Mesenchymal stem cell (in vitro differentiated cells and primary cell): ENCODE data around the gene SF3B6.
"Not testable (repeated sequence)": the region's sequence is repeated elsewhere in the genome, so short reads cannot be mapped to it uniquely, and the experiment has no call there.

Source experiments
- DNase-seq: peaks from one replicate; pipeline ENCODE4 v3.0.0-alpha.2; 2013
- H2AFZ ChIP-seq: one replicate; pipeline ENCODE4 v1.6.1; 2013; ENCODE audit warnings: low read depth, mild to moderate bottlenecking, control low read depth, inconsistent platforms, low read length, moderate library complexity
- H2AK5ac ChIP-seq: 2 replicates; pipeline ENCODE4 v1.6.1; 2013; ENCODE audit warnings: low read length, moderate library complexity, mild to moderate bottlenecking, inconsistent platforms; ENCODE audit not compliant: severe bottlenecking
- H2BK120ac ChIP-seq: one replicate; pipeline ENCODE4 v1.6.1; 2013; ENCODE audit warnings: low read depth, mild to moderate bottlenecking, inconsistent platforms, low read length, moderate library complexity
- H2BK12ac ChIP-seq, 2 experiments: one replicate each; pipeline ENCODE4 v1.6.1; 2013; ENCODE audit warnings: inconsistent platforms in 2 of 2, low read length in 2 of 2, mild to moderate bottlenecking in 2 of 2, moderate library complexity in 2 of 2, control low read depth in 1 of 2
- H2BK15ac ChIP-seq: one replicate; pipeline ENCODE4 v1.6.1; 2013; ENCODE audit warnings: mild to moderate bottlenecking, low read depth, inconsistent platforms; ENCODE audit not compliant: poor library complexity, severe bottlenecking
- H2BK5ac ChIP-seq: 2 replicates; pipeline ENCODE4 v1.6.1; 2013; ENCODE audit warnings: low read depth, mild to moderate bottlenecking, low read length, control low read depth, inconsistent platforms; ENCODE audit not compliant: poor library complexity, severe bottlenecking
- H3K14ac ChIP-seq, 2 experiments: one replicate each; pipeline ENCODE4 v1.6.1; 2013; ENCODE audit warnings: inconsistent platforms in 2 of 2, low read length in 2 of 2, control low read depth in 1 of 2, mild to moderate bottlenecking in 1 of 2, moderate library complexity in 1 of 2
- H3K18ac ChIP-seq, 2 experiments: one replicate each; pipeline ENCODE4 v1.6.1; 2013; ENCODE audit warnings: inconsistent platforms in 2 of 2, low read length in 2 of 2, control low read depth in 1 of 2, low read depth in 1 of 2, mild to moderate bottlenecking in 1 of 2
- H3K23ac ChIP-seq, 2 experiments: one replicate each; pipeline ENCODE4 v1.6.1; 2013; ENCODE audit warnings: inconsistent platforms in 2 of 2, low read length in 2 of 2, mild to moderate bottlenecking in 2 of 2, moderate library complexity in 2 of 2, control low read depth in 1 of 2
- H3K27ac ChIP-seq: 2 replicates; pipeline ENCODE4 v1.5.1; 2013; ENCODE audit warnings: mild to moderate bottlenecking, moderate library complexity, low read length, control low read depth, inconsistent platforms; ENCODE audit not compliant: poor library complexity, severe bottlenecking
- H3K27me3 ChIP-seq, 2 experiments: 2 replicates each; pipeline versions ENCODE4 v1.6.1 to v1.7.0; 2013; ENCODE audit warnings: low read length in 2 of 2, mild to moderate bottlenecking in 2 of 2, moderate library complexity in 2 of 2, control low read depth in 1 of 2, inconsistent platforms in 1 of 2; ENCODE audit not compliant: control insufficient read depth in 1 of 2, insufficient read depth in 1 of 2
- H3K36me3 ChIP-seq, 2 experiments: 2 replicates each; pipeline versions ENCODE4 v1.6.1 to v1.7.0; 2013; ENCODE audit warnings: low read length in 2 of 2, control low read depth in 1 of 2, inconsistent platforms in 1 of 2, low read depth in 1 of 2, mild to moderate bottlenecking in 1 of 2; ENCODE audit not compliant: insufficient read depth in 2 of 2, control insufficient read depth in 1 of 2
- H3K4ac ChIP-seq, 2 experiments: one replicate each; pipeline ENCODE4 v1.6.1; 2013; ENCODE audit warnings: inconsistent platforms in 2 of 2, low read length in 2 of 2, mild to moderate bottlenecking in 2 of 2, moderate library complexity in 2 of 2, control low read depth in 1 of 2, low read depth in 1 of 2
- H3K4me1 ChIP-seq: 2 replicates; pipeline ENCODE4 v1.6.1; 2013; ENCODE audit warnings: low read depth, low read length, control low read depth; ENCODE audit not compliant: control insufficient read depth, insufficient read depth
- H3K4me2 ChIP-seq: 2 replicates; pipeline ENCODE4 v1.6.1; 2013; ENCODE audit warnings: low read length, mild to moderate bottlenecking, inconsistent platforms; ENCODE audit not compliant: poor library complexity, severe bottlenecking
- H3K4me3 ChIP-seq, 2 experiments: 2 replicates each; pipeline versions ENCODE4 v1.5.1 to v1.7.0; 2013; ENCODE audit warnings: low read length in 2 of 2, mild to moderate bottlenecking in 2 of 2, control low read depth in 1 of 2, low read depth in 1 of 2; ENCODE audit not compliant: insufficient read depth in 1 of 2
- H3K79me1 ChIP-seq: replicated peaks from 2 replicates; pipeline ENCODE4 v1.6.1; 2013; ENCODE audit warnings: mild to moderate bottlenecking, control low read depth, low read length, inconsistent platforms; ENCODE audit not compliant: poor library complexity, severe bottlenecking
- H3K9ac ChIP-seq: 2 replicates; pipeline ENCODE4 v1.7.0; 2013; ENCODE audit warnings: mild to moderate bottlenecking, low read length, moderate library complexity
- H3K9me3 ChIP-seq: 2 replicates; pipeline ENCODE4 v1.7.0; 2013; ENCODE audit warnings: mild to moderate bottlenecking, low read length; ENCODE audit not compliant: control insufficient read depth
- H4K8ac ChIP-seq: one replicate; pipeline ENCODE4 v1.6.1; 2013; ENCODE audit warnings: inconsistent platforms, mild to moderate bottlenecking, low read length, moderate library complexity
- H4K91ac ChIP-seq: one replicate; pipeline ENCODE4 v1.6.1; 2013; ENCODE audit warnings: mild to moderate bottlenecking, low read length, inconsistent platforms
- WGBS: methylation state at CpG from one replicate; pipeline ENCODE4 v1.1.7; 2013; ENCODE audit warnings: mixed read lengths; 5-methylcytosine and 5-hydroxymethylcytosine counted together

SF3B6 gene

GRCh38 chr2:24104110-24104650 is 28.1 kb upstream of the SF3B6 start:
- Histone ChIP-seq H2AK5ac (no peak overlapping the region), H3K36me3 (peaks cover 0 to 15% of the 10 kb centered on the region in 2 experiments), H3K27me3 (no peaks in the 10 kb centered on the region), H3K4me1 (no peaks in the 10 kb centered on the region), H3K18ac (no peak overlapping the region), H3K23ac (no peak overlapping the region), H2AFZ (no peak overlapping the region), H3K4me2 (no peak overlapping the region), H3K79me1 (no peaks in the 10 kb centered on the region), H2BK120ac (no peak overlapping the region), H3K9me3 (peaks cover 5% of the 10 kb centered on the region), H4K91ac (no peak overlapping the region), H3K9ac (no peak overlapping the region), H2BK12ac (no peak overlapping the region), H4K8ac (no peak overlapping the region), H3K4me3 (no peak overlapping the region), H3K14ac (no peak overlapping the region), H3K4ac (no peak overlapping the region), H2BK5ac (no peak overlapping the region), H3K27ac (no peak overlapping the region), H2BK15ac (no peak overlapping the region)
- no peak for DNase-seq
- whole genome bisulfite sequencing: 95% methylated on average over 8 of the region's 8 CpGs

- Histone ChIP-seq H3K4me3 (no peak overlapping the region), H3K27me3 (no peaks in the 10 kb centered on the region), H3K27ac (no peak overlapping the region), H3K9me3 (peaks cover 5% of the 10 kb centered on the region), H3K36me3 (peaks cover 0 to 15% of the 10 kb centered on the region in 2 experiments), H3K4me1 (no peaks in the 10 kb centered on the region), H2AK5ac (no peak overlapping the region), H3K4ac (no peak overlapping the region), H4K8ac (no peak overlapping the region), H3K23ac (no peak overlapping the region), H3K9ac (no peak overlapping the region), H3K18ac (no peak overlapping the region), H3K79me1 (no peaks in the 10 kb centered on the region), H4K91ac (no peak overlapping the region), H2BK5ac (no peak overlapping the region), H3K4me2 (no peak overlapping the region), H2BK12ac (no peak overlapping the region), H2BK120ac (no peak overlapping the region), H2AFZ (no peak overlapping the region), H2BK15ac (no peak overlapping the region), H3K14ac (no peak overlapping the region)
- WGBS: 93% methylated on average over 1 of the region's 1 CpG
- no peak for DNase-seq
Observed at GRCh38 chr2:24102677-24103076, 26.6 kb upstream of the SF3B6 start.

GRCh38 chr2:24101992-24102391 is 25.9 kb upstream of the SF3B6 start:
- H3K4me3 ChIP-seq: no peak overlapping the region
- no peaks in the 10 kb centered on the region for H3K4me1 ChIP-seq
- H2BK15ac ChIP-seq: no peak overlapping the region
- H4K91ac ChIP-seq: no peak overlapping the region
- H3K9ac ChIP-seq: no peak overlapping the region
- no peak overlapping the region for H2BK120ac ChIP-seq
- H3K9me3 ChIP-seq: peaks cover 5% of the 10 kb centered on the region
- H3K4ac ChIP-seq: no peak overlapping the region
- H2BK5ac ChIP-seq: no peak overlapping the region
- H3K36me3 ChIP-seq: peaks cover 0 to 15% of the 10 kb centered on the region in 2 experiments
- no peaks in the 10 kb centered on the region for H3K27me3 ChIP-seq
- no peaks in the 10 kb centered on the region for H3K79me1 ChIP-seq
- WGBS: no CpG with 5 or more reads among the region's 2 CpGs
- no peak overlapping the region for H2AK5ac ChIP-seq
- no peak overlapping the region for H3K27ac ChIP-seq
- no peak overlapping the region for H3K18ac ChIP-seq
- no peak overlapping the region for H3K14ac ChIP-seq
- no peak overlapping the region for H2BK12ac ChIP-seq
- H3K23ac ChIP-seq: no peak overlapping the region
- no peak overlapping the region for H2AFZ ChIP-seq
- H3K4me2 ChIP-seq: no peak overlapping the region
- no peak overlapping the region for H4K8ac ChIP-seq
- no peak for DNase-seq

DNA sequence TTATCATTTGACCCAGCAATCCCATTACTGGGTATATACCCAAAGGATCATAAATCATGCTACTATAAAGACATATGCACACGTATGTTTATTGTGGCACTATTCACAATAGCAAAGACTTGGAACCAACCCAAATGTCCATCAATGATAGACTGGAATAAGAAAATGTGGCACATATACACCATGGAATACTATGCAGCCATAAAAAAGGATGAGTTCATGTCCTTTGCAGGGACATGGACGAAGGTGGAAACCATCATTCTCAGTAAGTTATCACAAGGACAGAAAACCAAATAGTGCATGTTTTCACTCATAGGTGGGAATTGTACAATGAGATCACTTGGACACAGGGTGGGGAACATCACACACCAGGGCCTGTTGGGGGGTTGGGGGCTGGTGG is 24.6 kb upstream of the SF3B6 start:
- H4K8ac ChIP-seq, H3K4ac ChIP-seq, H3K79me1 ChIP-seq, H3K4me3 ChIP-seq, H2AK5ac ChIP-seq, H2AFZ ChIP-seq, H3K27ac ChIP-seq, H2BK15ac ChIP-seq, H3K14ac ChIP-seq, DNase-seq, H4K91ac ChIP-seq, H3K4me1 ChIP-seq, H2BK12ac ChIP-seq, H3K27me3 ChIP-seq, H3K9ac ChIP-seq, H2BK5ac ChIP-seq, H2BK120ac ChIP-seq, H3K9me3 ChIP-seq, H3K4me2 ChIP-seq, H3K18ac ChIP-seq, H3K23ac ChIP-seq: not testable (repeated sequence)
- 100% methylated on average over 1 of the region's 2 CpGs for WGBS
- H3K36me3 ChIP-seq: peaks cover 0 to 17% of the 10 kb centered on the region in 2 experiments
